ENCODE results near the gene EFR3B. TPM values are rescaled to one million over a fixed set of nuclear protein-coding genes. Genes with fewer than 3 reads are reported as not detected.
"Not testable (repeated sequence)": the region's sequence is repeated elsewhere in the genome, so short reads cannot be mapped to it uniquely, and the experiment has no call there.

EFR3B gene
- total and polyA plus RNA-seq, 2 of the 13 experiments (the other 11 are each of a cell fraction or from before 2014, with no cell fraction given) = 0.42 TPM

- H3K79me2 ChIP-seq (ENCODE audit: insufficient read depth, low read length); H3K27ac ChIP-seq (ENCODE audit: extremely low read length, insufficient read depth, low read length); DNase-seq (ENCODE audit: low spot score); POLR2A ChIA-PET; H3K4me3 ChIP-seq (replicated peaks in 1 of 3; ENCODE audit: insufficient read depth in 1 of 3, low read depth in 2 of 3, low read length in 3 of 3); H3K9me3 ChIP-seq (ENCODE audit: low read length); in situ Hi-C loops (cut with HindIII; ENCODE audit: extremely low pct_ligation_motif_present, low pct_unique_long_range_greater_than_20kb); CTCF ChIA-PET (ENCODE audit: low intra/inter-chr PET ratio, low total read pairs); H3K4me1 ChIP-seq (ENCODE audit: insufficient read depth, low read length); H3K4me2 ChIP-seq (ENCODE audit: low read depth, low read length); H2AFZ ChIP-seq (ENCODE audit: low read length); intact Hi-C loops (cut with micrococcal nuclease; ENCODE audit: unreplicated experiment); H3K9ac ChIP-seq (ENCODE audit: insufficient read depth, low read depth, low read length); H3K36me3 ChIP-seq (replicated peaks in 1 of 2; ENCODE audit: control insufficient read depth in 1 of 2, insufficient read depth in 2 of 2, low read length in 2 of 2); H4K20me1 ChIP-seq (ENCODE audit: insufficient read depth, low read length); ATAC-seq; BruUV-seq (replicated peaks); FAIRE-seq: not testable (repeated sequence)
- 64% methylated on average over 7 of the region's 7 CpGs for WGBS (ENCODE audit: low lambda C conversion rate)
- peaks cover 6 to 41% of the 10 kb centered on the region in 2 experiments; a peak in 3 of 5 replicates for H3K27me3 ChIP-seq (ENCODE audit: control insufficient read depth in 1 of 2, insufficient read depth in 2 of 2, low read length in 2 of 2)
Observed at GRCh38 chr2:25162061-25162460, 120.2 kb downstream of the EFR3B start.

- Histone ChIP-seq H3K4me3 (replicated peaks in 1 of 3; ENCODE audit: insufficient read depth in 1 of 3, low read depth in 2 of 3, low read length in 3 of 3) (no peak overlapping the region), H3K36me3 (replicated peaks in 1 of 2; ENCODE audit: control insufficient read depth in 1 of 2, insufficient read depth in 2 of 2, low read length in 2 of 2) (no peaks in the 10 kb centered on the region), H2AFZ (ENCODE audit: low read length) (no peak overlapping the region), H3K27ac (ENCODE audit: extremely low read length, insufficient read depth, low read length) (no peak overlapping the region), H3K9ac (ENCODE audit: insufficient read depth, low read depth, low read length) (no peak overlapping the region), H3K4me1 (ENCODE audit: insufficient read depth, low read length) (peaks cover 8% of the 10 kb centered on the region; the same call in 1 of the 2 replicates), H3K79me2 (ENCODE audit: insufficient read depth, low read length) (no peaks in the 10 kb centered on the region), H3K4me2 (ENCODE audit: low read depth, low read length) (no peak overlapping the region), H4K20me1 (ENCODE audit: insufficient read depth, low read length) (no peaks in the 10 kb centered on the region), H3K9me3 (ENCODE audit: low read length) (no peaks in the 10 kb centered on the region), H3K27me3 (ENCODE audit: control insufficient read depth in 1 of 2, insufficient read depth in 2 of 2, low read length in 2 of 2) (peaks cover 8 to 61% of the 10 kb centered on the region in 2 experiments)
- POLR2A ChIA-PET = no interaction called here
- CTCF ChIA-PET (ENCODE audit: low intra/inter-chr PET ratio, low total read pairs) = no interaction called here
- DNase-seq (ENCODE audit: low spot score) (no peak), ATAC-seq (no peak), FAIRE-seq (no peak)
- no TSS peak for BruUV-seq (replicated peaks)
- intact Hi-C loops (cut with micrococcal nuclease; ENCODE audit: unreplicated experiment) (no loop called here), in situ Hi-C loops (cut with HindIII; ENCODE audit: extremely low pct_ligation_motif_present, low pct_unique_long_range_greater_than_20kb) (no loop called here)
- 8% methylated on average over 8 of the region's 8 CpGs for WGBS (ENCODE audit: low lambda C conversion rate)
- TF ChIP-seq CREB1 (IDR thresholded peaks at IDR 0.05) (no peak), CREB1 (CRISPR knock-in tag; IDR thresholded peaks at IDR 0.05) (no peak), ARNT2 (CRISPR knock-in tag; IDR thresholded peaks at IDR 0.05; ENCODE audit: low read depth) (no peak), ZNF691 (CRISPR knock-in tag; IDR thresholded peaks at IDR 0.05; ENCODE audit: borderline replicate concordance, low read depth) (no peak), ZMAT3 (CRISPR knock-in tag; conservative IDR thresholded peaks at IDR 0.05) (no peak), ZNF318 (CRISPR knock-in tag; IDR thresholded peaks at IDR 0.05) (no peak), ZFP62 (CRISPR knock-in tag; IDR thresholded peaks at IDR 0.05) (no peak), JDP2 (CRISPR knock-in tag; IDR thresholded peaks at IDR 0.05; ENCODE audit: borderline replicate concordance) (no peak), ZSCAN31 (CRISPR knock-in tag; IDR thresholded peaks at IDR 0.05; ENCODE audit: low read depth) (no peak), NR2F1 (CRISPR knock-in tag; IDR thresholded peaks at IDR 0.05) (no peak)
Observed at GRCh38 chr2:25164561-25164960, 122.7 kb downstream of the EFR3B start.
